ENCODE data around the gene AP3B1.

The AP3B1 gene

GRCh38 chr5:78283802-78284201, 10.7 kb downstream of the AP3B1 start:
- no peak for DNase-seq (ENCODE audit: extremely low read depth, low read depth)
- H3K4me3 ChIP-seq (replicated peaks; ENCODE audit: low read depth, low read length) = no peak overlapping the region
- TF ChIP-seq CTCF (IDR thresholded peaks at IDR 0.05; ENCODE audit: low read depth, low read length, missing control alignments) = no peak

- H3K4me3 ChIP-seq (replicated peaks; ENCODE audit: low read depth, low read length) = no peak overlapping the region
- no peak for TF ChIP-seq CTCF (IDR thresholded peaks at IDR 0.05; ENCODE audit: low read depth, low read length, missing control alignments)
- DNase-seq (ENCODE audit: extremely low read depth, low read depth) = no peak
Observed at GRCh38 chr5:78283105-78283504, 11.4 kb downstream of the AP3B1 start.

GRCh38 chr5:78280261-78280660, 14.2 kb downstream of the AP3B1 start:
- no peak for TF ChIP-seq CTCF (IDR thresholded peaks at IDR 0.05; ENCODE audit: low read depth, low read length, missing control alignments)
- DNase-seq (ENCODE audit: extremely low read depth, low read depth) = no peak
- no peak overlapping the region for H3K4me3 ChIP-seq (replicated peaks; ENCODE audit: low read depth, low read length)

- TF ChIP-seq CTCF (IDR thresholded peaks at IDR 0.05; ENCODE audit: low read depth, low read length, missing control alignments) = no peak
- DNase-seq (ENCODE audit: extremely low read depth, low read depth) = no peak
- no peak overlapping the region for H3K4me3 ChIP-seq (replicated peaks; ENCODE audit: low read depth, low read length)
Observed at GRCh38 chr5:78279194-78279593, 15.3 kb downstream of the AP3B1 start.

- TF ChIP-seq CTCF (IDR thresholded peaks at IDR 0.05; ENCODE audit: low read depth, low read length, missing control alignments) = no peak
- no peak for DNase-seq (ENCODE audit: extremely low read depth, low read depth)
- no peak overlapping the region for H3K4me3 ChIP-seq (replicated peaks; ENCODE audit: low read depth, low read length)
Observed at GRCh38 chr5:78277715-78278114, 16.8 kb downstream of the AP3B1 start.

GRCh38 chr5:78275998-78276543, 18.4 kb downstream of the AP3B1 start:
- DNase-seq (ENCODE audit: extremely low read depth, low read depth) = no peak
- H3K4me3 ChIP-seq (replicated peaks; ENCODE audit: low read depth, low read length) = no peak overlapping the region
- TF ChIP-seq CTCF (IDR thresholded peaks at IDR 0.05; ENCODE audit: low read depth, low read length, missing control alignments) = no peak

GRCh38 chr5:78274540-78275197, 19.8 kb downstream of the AP3B1 start:
- DNase-seq (ENCODE audit: extremely low read depth, low read depth) = no peak
- no peak overlapping the region for H3K4me3 ChIP-seq (replicated peaks; ENCODE audit: low read depth, low read length)
- TF ChIP-seq CTCF (IDR thresholded peaks at IDR 0.05; ENCODE audit: low read depth, low read length, missing control alignments) = no peak

All from HFF-Myc (cell line).